CD14-positive monocyte (primary cell): ENCODE data around the gene TMCO4. TPM values are rescaled to one million over a fixed set of nuclear protein-coding genes. Genes with fewer than 3 reads are reported as not detected.

ENCODE experiments used
- DNase-seq, 3 donors: peaks; one replicate each; pipeline ENCODE4 v3.0.0-alpha.2; 2011 to 2022
- H2AFZ ChIP-seq: 2 replicates; pipeline ENCODE4 v1.6.0; 2012; ENCODE audit warnings: mild to moderate bottlenecking, low read depth, low read length, inconsistent platforms; ENCODE audit not compliant: insufficient read depth, poor library complexity, severe bottlenecking
- H3K27ac ChIP-seq, 2 donors: 1 replicate in 1 of 2; 2 replicates in 1 of 2; pipeline ENCODE4 v1.5.1; 2012 to 2013; ENCODE audit warnings: low read length in 2 of 2, control low read depth in 1 of 2, inconsistent platforms in 1 of 2, low read depth in 1 of 2, mild to moderate bottlenecking in 1 of 2
- H3K27me3 ChIP-seq, 2 donors: one replicate each; pipeline versions ENCODE4 v1.6.0 to v1.6.1; 2011 to 2013; ENCODE audit warnings: low read length in 2 of 2; ENCODE audit not compliant: control insufficient read depth in 2 of 2, insufficient read depth in 2 of 2
- H3K36me3 ChIP-seq, 2 donors: replicated peaks in 1 of 2; 1 replicate in 1 of 2; 2 replicates in 1 of 2; pipeline versions ENCODE4 v1.5.1 to v1.6.1; 2012 to 2013; ENCODE audit warnings: low read length in 2 of 2, control low read depth in 1 of 2, inconsistent platforms in 1 of 2, mild to moderate bottlenecking in 1 of 2; ENCODE audit not compliant: insufficient read depth in 2 of 2, control insufficient read depth in 1 of 2
- H3K4me1 ChIP-seq, 2 donors: 1 replicate in 1 of 2; 2 replicates in 1 of 2; pipeline versions ENCODE4 v1.5.1 to v1.6.1; 2012 to 2013; ENCODE audit warnings: low read length in 2 of 2, control low read depth in 1 of 2, inconsistent platforms in 1 of 2, mild to moderate bottlenecking in 1 of 2, moderate library complexity in 1 of 2; ENCODE audit not compliant: insufficient read depth in 2 of 2, control insufficient read depth in 1 of 2
- H3K4me2 ChIP-seq: replicated peaks from 2 replicates; pipeline ENCODE3; 2012; ENCODE audit warnings: low read length, moderate library complexity, mild to moderate bottlenecking; ENCODE audit not compliant: poor library complexity, severe bottlenecking; ENCODE audit errors: extremely low read depth
- H3K4me3 ChIP-seq, 3 experiments: fragments of 200-600 bp in 1 of 3; sonication (generic) in 1 of 3; replicated peaks in 1 of 3; 1 replicate in 2 of 3; 2 replicates in 1 of 3; pipeline ENCODE4 v1.5.1; 2011 to 2013; ENCODE audit warnings: low read length in 3 of 3, mild to moderate bottlenecking in 3 of 3, control low read depth in 2 of 3, low read depth in 2 of 3, inconsistent platforms in 1 of 3, moderate library complexity in 1 of 3
- H3K79me2 ChIP-seq: 2 replicates; pipeline ENCODE4 v1.6.0; 2012; ENCODE audit warnings: mild to moderate bottlenecking, control low read depth, inconsistent platforms, low read length, moderate library complexity; ENCODE audit not compliant: insufficient read depth
- H3K9ac ChIP-seq: 2 replicates; pipeline ENCODE4 v1.6.0; 2017; ENCODE audit warnings: low read length, mild to moderate bottlenecking; ENCODE audit not compliant: insufficient read depth, poor library complexity, severe bottlenecking
- H3K9me3 ChIP-seq, 2 donors: replicated peaks in 1 of 2; 1 replicate in 1 of 2; 2 replicates in 1 of 2; pipeline versions ENCODE4 v1.5.1 to v1.6.1; 2012 to 2013; ENCODE audit warnings: low read length in 2 of 2, control low read depth in 1 of 2; ENCODE audit not compliant: control insufficient read depth in 1 of 2, insufficient read depth in 1 of 2
- H4K20me1 ChIP-seq: 2 replicates; pipeline ENCODE4 v1.6.0; 2012; ENCODE audit warnings: mild to moderate bottlenecking, low read length, control low read depth, moderate library complexity; ENCODE audit not compliant: insufficient read depth
- H3K27ac Mint-ChIP-seq, 7 donors: one replicate each; pipeline ENCODE4 v1.8.0; 2020; ENCODE audit warnings: mild to moderate bottlenecking in 7 of 7, mixed read lengths in 7 of 7, moderate library complexity in 6 of 7, inconsistent platforms in 2 of 7
- H3K27me3 Mint-ChIP-seq, 3 donors: one replicate each; pipeline ENCODE4 v1.8.0; 2021 to 2022; ENCODE audit warnings: low read depth in 3 of 3, mild to moderate bottlenecking in 3 of 3, mixed read lengths in 3 of 3, moderate library complexity in 3 of 3, inconsistent platforms in 1 of 3
- H3K36me3 Mint-ChIP-seq, 2 donors: one replicate each; pipeline ENCODE4 v1.8.0; 2020; ENCODE audit warnings: mixed read lengths in 2 of 2, inconsistent platforms in 1 of 2, mild to moderate bottlenecking in 1 of 2
- H3K4me1 Mint-ChIP-seq: one replicate; pipeline ENCODE4 v1.8.0; 2020; ENCODE audit warnings: mild to moderate bottlenecking, mixed read lengths
- H3K4me3 Mint-ChIP-seq, 2 donors: one replicate each; pipeline ENCODE4 v1.8.0; 2020; ENCODE audit warnings: mild to moderate bottlenecking in 2 of 2, mixed read lengths in 2 of 2, moderate library complexity in 1 of 2
- H3K9me3 Mint-ChIP-seq, 7 donors: one replicate each; pipeline ENCODE4 v1.8.0; 2020 to 2022; ENCODE audit warnings: mixed read lengths in 7 of 7, mild to moderate bottlenecking in 6 of 7, moderate library complexity in 6 of 7, inconsistent platforms in 2 of 7
- WGBS: methylation state at CpG from one replicate; pipeline ENCODE4 v1.1.5; 2013; ENCODE audit warnings: missing lambda C conversion rate; ENCODE audit not compliant: insufficient coverage; 5-methylcytosine and 5-hydroxymethylcytosine counted together
- intact Hi-C, 2 donors: fragments of 100-400 bp; cut with micrococcal nuclease; formaldehyde crosslinking; loops; one replicate each; pipeline versions ENCODE4 v1.15.0 to v1.15.1; 2023
- polyA plus RNA-seq, 3 donors: library from polyadenylated mRNA; depleted of rRNA in 1 of 3; unstranded in 2 of 3; stranded (reverse) in 1 of 3; fragments of 300-500 nt in 2 of 3; fragments of >200 nt in 1 of 3; fragmentation: Illumina TruSeq in 2 of 3; gene quantifications; 1 replicate in 2 of 3; 2 replicates in 1 of 3; pipeline ENCODE4 v1.2.3, GENCODE V29; 2012 to 2021
- TF ChIP-seq, protein P1 (sequence below): fragments of 200-600 bp; IDR thresholded peaks from one replicate; pipeline ENCODE4 v1.8.0; 2022; ENCODE audit warnings: antibody characterized with exemption, mild to moderate bottlenecking

Gene TMCO4
- polyA plus RNA-seq, 3 donors: 6.9 to 10.1 (median 7.9) TPM

DNA sequence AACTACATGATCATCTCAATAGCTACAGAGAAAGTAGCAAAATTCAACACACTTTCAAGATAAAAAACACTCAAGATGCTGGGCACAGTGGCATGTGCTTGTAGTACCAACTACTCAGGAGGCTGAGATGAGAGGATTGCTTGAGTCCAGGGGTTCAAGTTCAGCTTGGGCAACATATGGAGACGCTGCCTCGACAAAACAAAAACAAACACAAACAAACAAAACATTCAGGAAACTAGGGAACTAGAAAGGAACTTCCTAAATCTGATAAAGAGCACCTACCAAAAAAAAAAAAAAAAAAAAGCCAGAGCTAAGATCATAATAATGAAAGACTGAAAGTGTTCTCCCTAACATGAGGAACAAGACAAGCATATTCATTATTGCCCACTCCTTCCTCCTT is 38.1 kb upstream of the TMCO4 start:
- no peak overlapping the region for H3K27ac ChIP-seq
- intact Hi-C loops: no loop called here
- no CpG with 5 or more reads among the region's 2 CpGs for WGBS
- peaks cover 0 to 6% of the 10 kb centered on the region in 2 donors for H3K4me1 ChIP-seq
- Mint-ChIP-seq H3K4me1 (peaks cover 14% of the 10 kb centered on the region), H3K27me3 (peaks cover 8 to 21% (median 12%) of the 10 kb centered on the region in 3 donors), H3K36me3 (no peaks in the 10 kb centered on the region), H3K9me3 (peaks cover 0 to 8% (median 4%) of the 10 kb centered on the region in 7 donors), H3K27ac (peak overlapping the region in 2 of 7 donors; percentile 24 to 78), H3K4me3 (no peak overlapping the region)
- TF ChIP-seq, protein P1, sequence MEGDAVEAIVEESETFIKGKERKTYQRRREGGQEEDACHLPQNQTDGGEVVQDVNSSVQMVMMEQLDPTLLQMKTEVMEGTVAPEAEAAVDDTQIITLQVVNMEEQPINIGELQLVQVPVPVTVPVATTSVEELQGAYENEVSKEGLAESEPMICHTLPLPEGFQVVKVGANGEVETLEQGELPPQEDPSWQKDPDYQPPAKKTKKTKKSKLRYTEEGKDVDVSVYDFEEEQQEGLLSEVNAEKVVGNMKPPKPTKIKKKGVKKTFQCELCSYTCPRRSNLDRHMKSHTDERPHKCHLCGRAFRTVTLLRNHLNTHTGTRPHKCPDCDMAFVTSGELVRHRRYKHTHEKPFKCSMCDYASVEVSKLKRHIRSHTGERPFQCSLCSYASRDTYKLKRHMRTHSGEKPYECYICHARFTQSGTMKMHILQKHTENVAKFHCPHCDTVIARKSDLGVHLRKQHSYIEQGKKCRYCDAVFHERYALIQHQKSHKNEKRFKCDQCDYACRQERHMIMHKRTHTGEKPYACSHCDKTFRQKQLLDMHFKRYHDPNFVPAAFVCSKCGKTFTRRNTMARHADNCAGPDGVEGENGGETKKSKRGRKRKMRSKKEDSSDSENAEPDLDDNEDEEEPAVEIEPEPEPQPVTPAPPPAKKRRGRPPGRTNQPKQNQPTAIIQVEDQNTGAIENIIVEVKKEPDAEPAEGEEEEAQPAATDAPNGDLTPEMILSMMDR: no peak
- no peak overlapping the region for H3K9ac ChIP-seq
- H3K79me2 ChIP-seq: no peaks in the 10 kb centered on the region
- H3K4me3 ChIP-seq: no peak overlapping the region
- no peaks in the 10 kb centered on the region for H3K27me3 ChIP-seq
- H3K4me2 ChIP-seq: no peak overlapping the region
- no peaks in the 10 kb centered on the region for H3K9me3 ChIP-seq
- no peak overlapping the region for H2AFZ ChIP-seq
- DNase-seq: no peak
- no peaks in the 10 kb centered on the region for H3K36me3 ChIP-seq
- H4K20me1 ChIP-seq: no peaks in the 10 kb centered on the region

DNA sequence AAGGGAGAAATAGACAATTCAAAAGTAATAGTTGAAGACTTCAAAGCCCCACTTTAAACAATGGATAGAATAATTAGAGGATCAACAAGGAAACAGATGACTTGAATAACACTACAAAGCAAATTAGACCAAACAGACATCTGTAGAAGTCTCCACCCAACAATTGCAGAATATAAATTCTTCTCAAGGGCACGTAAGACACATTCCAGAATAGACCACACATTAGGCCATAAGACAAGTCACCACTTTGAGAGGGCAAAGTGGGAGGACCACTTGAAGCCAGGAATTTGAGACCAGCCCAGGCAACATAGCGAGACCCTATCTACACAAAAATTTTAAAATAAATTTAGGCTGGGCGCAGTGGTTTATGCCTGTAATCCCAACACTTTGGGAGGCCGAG is 35.9 kb upstream of the TMCO4 start:
- Histone ChIP-seq H4K20me1 (no peaks in the 10 kb centered on the region), H3K9ac (no peak overlapping the region), H3K27ac (no peak overlapping the region), H3K36me3 (no peaks in the 10 kb centered on the region), H3K27me3 (no peaks in the 10 kb centered on the region), H3K4me3 (no peak overlapping the region), H2AFZ (no peak overlapping the region), H3K4me1 (peaks cover 0 to 6% of the 10 kb centered on the region in 2 donors), H3K9me3 (no peaks in the 10 kb centered on the region), H3K4me2 (no peak overlapping the region), H3K79me2 (no peaks in the 10 kb centered on the region)
- 100% methylated on average over 1 of the region's 4 CpGs for WGBS
- Mint-ChIP-seq H3K36me3 (no peaks in the 10 kb centered on the region), H3K4me3 (no peak overlapping the region), H3K9me3 (peaks cover 4 to 17% (median 10%) of the 10 kb centered on the region in 7 donors), H3K27ac (peak overlapping the region in 1 of 7 donors; percentile 36), H3K4me1 (peaks cover 14% of the 10 kb centered on the region), H3K27me3 (peaks cover 8 to 17% (median 14%) of the 10 kb centered on the region in 3 donors)
- TF ChIP-seq, protein P1: no peak
- DNase-seq: no peak
- intact Hi-C loops: no loop called here
